K562 (cell line): Measurements from ENCODE around the gene IFNA6. TPM values are rescaled to one million over a fixed set of nuclear protein-coding genes. Genes with fewer than 3 reads are reported as not detected.

ENCODE experiments used
- ATAC-seq: fragments of 200-7000 bp; cut with Tn5 transposase; 3 replicates; pipeline ENCODE4 v1.9.1; 2020; ENCODE audit warnings: moderate library complexity
- BruUV-seq: library from RNA; stranded (reverse); fragments of 400-500 nt; replicated peaks from 2 replicates; lab custom pipeline; 2021; lab: Mats Ljungman, UMichigan
- CTCF ChIA-PET: fragments of 300-600 bp; formaldehyde crosslinking; extraction: SDS; loops from one replicate; lab custom pipeline; 2021; ENCODE audit warnings: low intra/inter-chr PET ratio; lab: Yijun Ruan, JAX
- POLR2A ChIA-PET: fragments of 300-600, 350-650 bp; sonication (Branson Sonifier 250); formaldehyde crosslinking; extraction: SDS; loops from one replicate; lab custom pipeline; 2021; ENCODE audit warnings: antibody characterized with exemption, inconsistent platforms; lab: Yijun Ruan, JAX
- DNase-seq, 4 experiments: peaks; one replicate each; pipeline versions ENCODE4 v3.0.0 to v3.0.0-alpha.2; 2011 to 2018; ENCODE audit warnings: low spot score in 3 of 4, mixed read lengths in 3 of 4; ENCODE audit errors: extremely low read depth in 1 of 4
- FAIRE-seq: peaks from 2 replicates; lab custom pipeline; 2011; peaks lifted over from hg19 to GRCh38; lab: Jason Lieb, UNC
- H2AFZ ChIP-seq: 2 replicates; pipeline ENCODE4 v1.6.0; 2011; ENCODE audit warnings: low read depth, low read length, control low read depth, inconsistent platforms
- H3K27ac ChIP-seq: fragments of 200-600 bp; 3 replicates; pipeline ENCODE4 v1.8.0; 2011; ENCODE audit warnings: low read depth, mild to moderate bottlenecking, control low read depth, inconsistent platforms, low read length, moderate library complexity, mixed read lengths; ENCODE audit errors: extremely low read depth
- H3K27me3 ChIP-seq, 2 experiments: fragments of 300-600 bp in 1 of 2; 2 replicates in 1 of 2; 3 replicates in 1 of 2; pipeline versions ENCODE4 v1.6.0 to v1.8.0; 2011; ENCODE audit warnings: inconsistent platforms in 2 of 2, low read length in 2 of 2, mild to moderate bottlenecking in 1 of 2, mixed read lengths in 1 of 2, moderate library complexity in 1 of 2; ENCODE audit not compliant: control insufficient read depth in 2 of 2, insufficient read depth in 2 of 2
- H3K36me3 ChIP-seq: fragments of 300-600 bp; 3 replicates; pipeline ENCODE4 v1.8.0; 2011; ENCODE audit warnings: mild to moderate bottlenecking, low read length, inconsistent platforms; ENCODE audit not compliant: control insufficient read depth, insufficient read depth
- H3K4me1 ChIP-seq, 2 experiments: fragments of 200-600 bp in 1 of 2; replicated peaks in 1 of 2; 2 replicates in 1 of 2; 3 replicates in 1 of 2; pipeline versions ENCODE4 v1.5.1 to v1.8.0; 2011; ENCODE audit warnings: inconsistent platforms in 2 of 2, low read length in 2 of 2, mild to moderate bottlenecking in 1 of 2, mixed read lengths in 1 of 2, moderate library complexity in 1 of 2; ENCODE audit not compliant: control insufficient read depth in 2 of 2, insufficient read depth in 2 of 2
- H3K4me2 ChIP-seq: 2 replicates; pipeline ENCODE4 v1.6.1; 2011; ENCODE audit warnings: low read length, control low read depth, inconsistent platforms, mixed read lengths; ENCODE audit not compliant: insufficient read depth
- H3K4me3 ChIP-seq: fragments of 200-600 bp; sonication (generic), shearing (Covaris generic); 2 replicates; pipeline ENCODE4 v1.5.1; 2016; ENCODE audit warnings: control low read depth, inconsistent platforms
- H3K79me2 ChIP-seq: fragments of 200-600 bp; 3 replicates; pipeline ENCODE4 v1.8.0; 2011; ENCODE audit warnings: low read length, inconsistent platforms; ENCODE audit not compliant: control insufficient read depth, insufficient read depth
- H3K9ac ChIP-seq, 2 experiments: 2 replicates each; pipeline versions ENCODE4 v1.6.0 to v1.6.1; 2011; ENCODE audit warnings: low read depth in 2 of 2, low read length in 2 of 2, control low read depth in 1 of 2, inconsistent platforms in 1 of 2, mild to moderate bottlenecking in 1 of 2, mixed read lengths in 1 of 2; ENCODE audit not compliant: insufficient read depth in 1 of 2
- H3K9me1 ChIP-seq: one replicate; pipeline ENCODE4 v1.6.0; 2011; ENCODE audit warnings: inconsistent platforms, mild to moderate bottlenecking, low read length, moderate library complexity; ENCODE audit not compliant: control insufficient read depth, insufficient read depth
- H3K9me3 ChIP-seq: replicated peaks from 2 replicates; pipeline ENCODE4 v1.5.1; 2011; ENCODE audit warnings: low read depth, low read length, inconsistent platforms; ENCODE audit not compliant: control insufficient read depth, insufficient read depth
- H4K20me1 ChIP-seq: replicated peaks from 2 replicates; pipeline ENCODE4 v1.6.1; 2011; ENCODE audit warnings: low read length, inconsistent platforms, mixed read lengths; ENCODE audit not compliant: control insufficient read depth, insufficient read depth
- ARHGAP35 ChIP-seq: fragments of 450-650 bp; IDR thresholded peaks from 2 replicates; pipeline ENCODE4 v1.6.1; 2018; ENCODE audit not compliant: partially characterized antibody
- ARNT ChIP-seq, 2 experiments: fragments of 450-650 bp; IDR thresholded peaks; 2 replicates each; pipeline ENCODE4 v1.6.1; 2016; ENCODE audit warnings: mild to moderate bottlenecking in 1 of 2
- FOXA1 ChIP-seq: fragments of 450-650 bp; IDR thresholded peaks from 2 replicates; pipeline ENCODE4 v1.6.1; 2016; ENCODE audit warnings: mild to moderate bottlenecking, borderline replicate concordance
- HMG20A ChIP-seq: fragments of 450-650 bp; formaldehyde crosslinking; conservative IDR thresholded peaks from 2 replicates; pipeline ENCODE4 v1.4.0; 2020; ENCODE audit warnings: mild to moderate bottlenecking, mixed read lengths
- MEF2D ChIP-seq: conservative IDR thresholded peaks from 2 replicates; pipeline ENCODE4 v1.6.1; 2016; ENCODE audit warnings: low read depth, missing genetic modification characterization, missing compliant biosample characterization
- SMAD4 ChIP-seq: fragments of 250-450 bp; sonication (Bioruptor Pico); conservative IDR thresholded peaks from 2 replicates; pipeline ENCODE4 v1.8.0; 2021; ENCODE audit warnings: inconsistent platforms, mild to moderate bottlenecking, moderate library complexity
- ZNF134 ChIP-seq: fragments of 250-450 bp; sonication (Bioruptor Pico); conservative IDR thresholded peaks from 2 replicates; pipeline ENCODE4 v1.4.0; 2020
- WGBS: fragments of 100-300 bp; shearing (Covaris generic); methylation state at CpG from one replicate; pipeline ENCODE4 v1.1.6; 2016; ENCODE audit warnings: low coverage, mixed read lengths; ENCODE audit not compliant: insufficient coverage; ENCODE audit errors: missing lambda C conversion rate; 5-methylcytosine and 5-hydroxymethylcytosine counted together
- in situ Hi-C: fragments of 300-500 bp; cut with MboI; formaldehyde crosslinking; loops from 4 replicates; pipeline ENCODE4 v1.15.0; 2018; ENCODE audit warnings: inconsistent platforms, mixed read lengths
- intact Hi-C: fragments of 100-400 bp; cut with micrococcal nuclease; formaldehyde crosslinking; loops from 2 replicates; pipeline ENCODE4 v1.14.2; 2022
- polyA plus RNA-seq, 8 experiments: library from polyadenylated mRNA; depleted of rRNA in 4 of 8; stranded (reverse) in 5 of 8; unstranded in 3 of 8; fragments of >200 nt; fragmentation: Nextera tagmentation in 2 of 8; fragmentation: Illumina TruSeq in 1 of 8; extraction: Ambion mirVana in 2 of 8; extraction: Trizol in 1 of 8; gene quantifications; 2 replicates each; pipeline versions ENCODE4 v1.2.1 to v1.2.3, GENCODE V29; 2011 to 2014; ENCODE audit warnings: inconsistent platforms in 1 of 8, missing spikeins in 1 of 8
- total RNA-seq, 7 experiments: library from RNA; depleted of rRNA in 6 of 7; stranded (reverse); fragments of >200 nt in 6 of 7; fragmentation: Illumina TruSeq in 2 of 7; extraction: Trizol in 2 of 7; gene quantifications; 2 replicates each; pipeline versions ENCODE4 v1.2.1 to v1.2.3, GENCODE V29; 2011 to 2021; ENCODE audit warnings: low replicate concordance in 1 of 7
- TF ChIP-seq, protein P1 (sequence below), 2 experiments: fragments of 450-650 bp in 1 of 2; sonication (generic) in 1 of 2; formaldehyde crosslinking in 1 of 2; IDR thresholded peaks; 2 replicates each; pipeline versions ENCODE4 v1.7.1 to v1.9.0; 2016 to 2022; ENCODE audit warnings: inconsistent platforms in 1 of 2, mild to moderate bottlenecking in 1 of 2, missing genetic modification reagents in 1 of 2
- TF ChIP-seq, protein P2 (sequence below): fragments of 450-650 bp; formaldehyde crosslinking; IDR thresholded peaks from 2 replicates; pipeline ENCODE4 v1.4.0; 2022; ENCODE audit warnings: missing genetic modification characterization

The IFNA6 gene
- total and polyA plus RNA-seq, 9 of the 15 experiments (the other 6 are each of a cell fraction or from before 2014, with no cell fraction given), result not detected

DNA sequence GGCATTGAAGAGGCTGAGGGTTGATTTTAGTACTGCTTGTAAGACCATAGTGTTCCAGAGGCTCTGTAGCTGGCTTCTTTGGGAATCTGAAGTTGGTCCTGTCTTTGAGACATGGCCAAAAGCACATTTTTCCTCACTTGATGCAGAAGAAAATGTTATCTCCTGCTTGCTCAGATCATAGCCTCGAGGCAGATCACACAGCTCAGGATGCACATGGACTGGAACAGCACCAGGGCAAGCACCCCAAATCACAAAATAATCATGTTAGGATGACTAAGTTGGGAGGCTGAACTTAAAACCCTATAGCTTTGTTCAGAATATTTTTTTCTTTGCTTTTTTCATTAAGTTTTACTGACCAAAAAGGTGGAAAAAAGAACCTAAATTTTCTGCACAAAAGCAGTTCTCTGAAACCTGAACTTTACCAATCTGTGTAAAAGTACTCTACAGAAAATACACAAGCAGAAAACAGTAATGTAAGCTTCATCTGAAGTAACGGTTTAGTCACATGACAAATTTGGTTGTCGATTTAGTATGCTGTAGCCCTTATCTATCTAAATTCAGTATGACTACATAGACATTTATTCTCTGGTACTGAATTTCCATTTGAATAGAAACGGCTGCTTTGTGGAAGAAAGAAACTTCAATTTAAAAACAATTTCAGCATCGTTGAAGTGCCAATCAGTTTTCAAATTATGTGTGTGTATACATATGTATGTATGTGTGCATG, 18.8 kb downstream of the IFNA6 start (continued):
- no peak for TF ChIP-seq ZNF134
- TF ChIP-seq FOXA1, result no peak
- no peak for TF ChIP-seq SMAD4 (CRISPR knock-in tag)

- Histone ChIP-seq H3K27ac (no peak overlapping the region), H3K79me2 (no peaks in the 10 kb centered on the region), H3K4me3 (no peak overlapping the region), H3K36me3 (no peaks in the 10 kb centered on the region), H3K9me3 (no peaks in the 10 kb centered on the region), H3K27me3 (no peaks in the 10 kb centered on the region), H2AFZ (no peak overlapping the region), H3K4me1 (no peaks in the 10 kb centered on the region), H3K9me1 (no peaks in the 10 kb centered on the region), H4K20me1 (no peaks in the 10 kb centered on the region), H3K9ac (no peak overlapping the region), H3K4me2 (no peak overlapping the region)
- in situ Hi-C loops (no loop called here), intact Hi-C loops (no loop called here)
- DNase-seq, result no peak
- no peak for ATAC-seq
- FAIRE-seq, result no peak
- WGBS, result no CpG with 5 or more reads among the region's 2 CpGs
- ChIA-PET POLR2A (no interaction called here), CTCF (no interaction called here)
- BruUV-seq, result no TSS peak
- TF ChIP-seq, protein P1, sequence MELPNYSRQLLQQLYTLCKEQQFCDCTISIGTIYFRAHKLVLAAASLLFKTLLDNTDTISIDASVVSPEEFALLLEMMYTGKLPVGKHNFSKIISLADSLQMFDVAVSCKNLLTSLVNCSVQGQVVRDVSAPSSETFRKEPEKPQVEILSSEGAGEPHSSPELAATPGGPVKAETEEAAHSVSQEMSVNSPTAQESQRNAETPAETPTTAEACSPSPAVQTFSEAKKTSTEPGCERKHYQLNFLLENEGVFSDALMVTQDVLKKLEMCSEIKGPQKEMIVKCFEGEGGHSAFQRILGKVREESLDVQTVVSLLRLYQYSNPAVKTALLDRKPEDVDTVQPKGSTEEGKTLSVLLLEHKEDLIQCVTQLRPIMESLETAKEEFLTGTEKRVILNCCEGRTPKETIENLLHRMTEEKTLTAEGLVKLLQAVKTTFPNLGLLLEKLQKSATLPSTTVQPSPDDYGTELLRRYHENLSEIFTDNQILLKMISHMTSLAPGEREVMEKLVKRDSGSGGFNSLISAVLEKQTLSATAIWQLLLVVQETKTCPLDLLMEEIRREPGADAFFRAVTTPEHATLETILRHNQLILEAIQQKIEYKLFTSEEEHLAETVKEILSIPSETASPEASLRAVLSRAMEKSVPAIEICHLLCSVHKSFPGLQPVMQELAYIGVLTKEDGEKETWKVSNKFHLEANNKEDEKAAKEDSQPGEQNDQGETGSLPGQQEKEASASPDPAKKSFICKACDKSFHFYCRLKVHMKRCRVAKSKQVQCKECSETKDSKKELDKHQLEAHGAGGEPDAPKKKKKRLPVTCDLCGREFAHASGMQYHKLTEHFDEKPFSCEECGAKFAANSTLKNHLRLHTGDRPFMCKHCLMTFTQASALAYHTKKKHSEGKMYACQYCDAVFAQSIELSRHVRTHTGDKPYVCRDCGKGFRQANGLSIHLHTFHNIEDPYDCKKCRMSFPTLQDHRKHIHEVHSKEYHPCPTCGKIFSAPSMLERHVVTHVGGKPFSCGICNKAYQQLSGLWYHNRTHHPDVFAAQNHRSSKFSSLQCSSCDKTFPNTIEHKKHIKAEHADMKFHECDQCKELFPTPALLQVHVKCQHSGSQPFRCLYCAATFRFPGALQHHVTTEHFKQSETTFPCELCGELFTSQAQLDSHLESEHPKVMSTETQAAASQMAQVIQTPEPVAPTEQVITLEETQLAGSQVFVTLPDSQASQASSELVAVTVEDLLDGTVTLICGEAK (IDR thresholded peaks at IDR 0.05), result no peak
- TF ChIP-seq, protein P1 (CRISPR knock-in tag; IDR thresholded peaks at IDR 0.05), result no peak
- no peak for TF ChIP-seq MEF2D (tag)
- TF ChIP-seq, protein P2, sequence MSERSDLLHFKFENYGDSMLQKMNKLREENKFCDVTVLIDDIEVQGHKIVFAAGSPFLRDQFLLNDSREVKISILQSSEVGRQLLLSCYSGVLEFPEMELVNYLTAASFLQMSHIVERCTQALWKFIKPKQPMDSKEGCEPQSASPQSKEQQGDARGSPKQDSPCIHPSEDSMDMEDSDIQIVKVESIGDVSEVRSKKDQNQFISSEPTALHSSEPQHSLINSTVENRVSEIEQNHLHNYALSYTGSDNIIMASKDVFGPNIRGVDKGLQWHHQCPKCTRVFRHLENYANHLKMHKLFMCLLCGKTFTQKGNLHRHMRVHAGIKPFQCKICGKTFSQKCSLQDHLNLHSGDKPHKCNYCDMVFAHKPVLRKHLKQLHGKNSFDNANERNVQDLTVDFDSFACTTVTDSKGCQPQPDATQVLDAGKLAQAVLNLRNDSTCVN (CRISPR knock-in tag), result no peak
- TF ChIP-seq HMG20A (CRISPR knock-in tag), result no peak
- TF ChIP-seq ARNT (IDR thresholded peaks at IDR 0.05), result no peak
- TF ChIP-seq ARHGAP35, result no peak
These were observed 24.1 kb downstream of the IFNA6 start for GRCh38 chr9:21326526-21327139.
